GM18505 (cell line): ENCODE measurements around the gene GAGE1.

ENCODE experiments used
- ATAC-seq: cut with Tn5 transposase; IDR thresholded peaks from one replicate; pipeline ENCODE4 v1.9.1; 2021; ENCODE audit not compliant: unreplicated experiment
- POLR2A ChIP-seq: IDR thresholded peaks from 4 replicates; pipeline ENCODE4 v1.6.1; 2011; ENCODE audit warnings: borderline replicate concordance; ENCODE audit not compliant: insufficient read depth, insufficient read length; ENCODE audit errors: extremely low read depth

The GAGE1 gene

GRCh38 chrX:49656533-49656932 is 57.7 kb downstream of the GAGE1 start:
- no peak for TF ChIP-seq POLR2A
- no peak for ATAC-seq
